ENCODE data around the gene MEIS1.
"Not testable (repeated sequence)": the region's sequence is repeated elsewhere in the genome, so short reads cannot be mapped to it uniquely, and the experiment has no call there.

MEIS1 gene

DNA sequence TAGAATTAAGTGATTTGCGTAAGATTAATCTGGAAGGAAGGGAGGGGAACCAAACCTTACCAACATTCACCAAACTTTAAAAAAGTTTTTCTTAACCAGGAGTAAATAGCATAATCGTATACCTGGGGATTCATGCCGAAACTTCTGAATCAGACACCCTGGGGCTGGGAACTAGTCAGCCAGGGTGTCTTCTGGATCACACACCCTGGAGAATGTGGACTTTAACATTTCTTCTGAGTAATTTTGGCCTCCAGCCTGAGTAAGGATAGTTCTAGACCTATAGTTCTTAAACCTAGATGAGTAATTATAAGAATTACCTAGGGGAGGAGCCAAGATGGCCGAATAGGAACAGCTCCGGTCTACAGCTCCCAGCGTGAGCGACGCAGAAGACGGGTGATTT is 44.1 kb upstream of the MEIS1 start:
- Histone ChIP-seq H3K9ac (ENCODE audit: low read length) (no peak overlapping the region), H3K4me2 (ENCODE audit: low read length) (no peak overlapping the region)

DNA sequence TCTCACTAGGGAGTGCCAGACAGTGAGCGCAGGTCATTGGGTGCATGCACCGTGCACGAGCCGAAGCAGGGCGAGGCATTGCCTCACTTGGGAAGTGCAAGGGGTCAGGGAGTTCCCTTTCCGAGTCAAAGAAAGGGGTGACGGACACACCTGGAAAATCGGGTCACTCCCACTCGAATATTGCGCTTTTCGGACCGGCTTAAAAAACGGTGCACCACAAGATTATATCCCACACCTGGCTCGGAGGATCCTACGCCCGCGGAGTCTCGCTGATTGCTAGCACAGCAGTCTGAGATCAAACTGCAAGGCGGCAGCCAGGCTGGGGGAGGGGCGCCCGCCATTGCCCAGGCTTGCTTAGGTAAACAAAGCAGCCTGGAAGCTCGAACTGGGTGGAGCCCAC is 43.7 kb upstream of the MEIS1 start:
- H3K4me2 ChIP-seq (ENCODE audit: low read length); H3K79me2 ChIP-seq (ENCODE audit: low read length); H3K27ac ChIP-seq (ENCODE audit: low read length); H3K27me3 ChIP-seq (ENCODE audit: low read depth, low read length); H3K9ac ChIP-seq (ENCODE audit: low read length); H2AFZ ChIP-seq (ENCODE audit: low read depth, low read length); H3K4me3 ChIP-seq (ENCODE audit: low read length); H4K20me1 ChIP-seq (ENCODE audit: insufficient read depth, low read length); H3K9me3 ChIP-seq (ENCODE audit: insufficient read depth, low read length); H3K36me3 ChIP-seq (replicated peaks; ENCODE audit: low read depth, low read length): not testable (repeated sequence)
- H3K4me1 ChIP-seq (ENCODE audit: low read length), result peaks cover 19% of the 10 kb centered on the region

More for the DNA sequence above, 44.1 kb upstream of the MEIS1 start:
- H3K27me3 ChIP-seq (ENCODE audit: low read depth, low read length), result 0 out of 2 replicates have a peak, but pooled peaks cover 3% of the 10 kb centered on the region
- no peaks in the 10 kb centered on the region for H4K20me1 ChIP-seq (ENCODE audit: insufficient read depth, low read length)
- no peak overlapping the region for H2AFZ ChIP-seq (ENCODE audit: low read depth, low read length)
- H3K36me3 ChIP-seq (replicated peaks; ENCODE audit: low read depth, low read length), result no peaks in the 10 kb centered on the region
- no peak overlapping the region for H3K27ac ChIP-seq (ENCODE audit: low read length)
- H3K4me1 ChIP-seq (ENCODE audit: low read length), result peaks cover 19% of the 10 kb centered on the region
- no peak for TF ChIP-seq EZH2phosphoT487 (IDR thresholded peaks at IDR 0.05; ENCODE audit: low read depth)
- TF ChIP-seq, protein P1, sequence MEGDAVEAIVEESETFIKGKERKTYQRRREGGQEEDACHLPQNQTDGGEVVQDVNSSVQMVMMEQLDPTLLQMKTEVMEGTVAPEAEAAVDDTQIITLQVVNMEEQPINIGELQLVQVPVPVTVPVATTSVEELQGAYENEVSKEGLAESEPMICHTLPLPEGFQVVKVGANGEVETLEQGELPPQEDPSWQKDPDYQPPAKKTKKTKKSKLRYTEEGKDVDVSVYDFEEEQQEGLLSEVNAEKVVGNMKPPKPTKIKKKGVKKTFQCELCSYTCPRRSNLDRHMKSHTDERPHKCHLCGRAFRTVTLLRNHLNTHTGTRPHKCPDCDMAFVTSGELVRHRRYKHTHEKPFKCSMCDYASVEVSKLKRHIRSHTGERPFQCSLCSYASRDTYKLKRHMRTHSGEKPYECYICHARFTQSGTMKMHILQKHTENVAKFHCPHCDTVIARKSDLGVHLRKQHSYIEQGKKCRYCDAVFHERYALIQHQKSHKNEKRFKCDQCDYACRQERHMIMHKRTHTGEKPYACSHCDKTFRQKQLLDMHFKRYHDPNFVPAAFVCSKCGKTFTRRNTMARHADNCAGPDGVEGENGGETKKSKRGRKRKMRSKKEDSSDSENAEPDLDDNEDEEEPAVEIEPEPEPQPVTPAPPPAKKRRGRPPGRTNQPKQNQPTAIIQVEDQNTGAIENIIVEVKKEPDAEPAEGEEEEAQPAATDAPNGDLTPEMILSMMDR (IDR thresholded peaks at IDR 0.05; ENCODE audit: low read depth, low read length), result no peak
- no peaks in the 10 kb centered on the region for H3K9me3 ChIP-seq (ENCODE audit: insufficient read depth, low read length)
- H3K4me3 ChIP-seq (ENCODE audit: low read length), result no peak overlapping the region
- no peaks in the 10 kb centered on the region for H3K79me2 ChIP-seq (ENCODE audit: low read length)

GRCh38 chr2:66405473-66405872 is 29.5 kb upstream of the MEIS1 start:
- H3K79me2 ChIP-seq (ENCODE audit: low read length), result no peaks in the 10 kb centered on the region
- no peak overlapping the region for H3K4me3 ChIP-seq (ENCODE audit: low read length)
- H3K27me3 ChIP-seq (ENCODE audit: low read depth, low read length), result no peaks in the 10 kb centered on the region
- no peaks in the 10 kb centered on the region for H3K4me1 ChIP-seq (ENCODE audit: low read length)
- H4K20me1 ChIP-seq (ENCODE audit: insufficient read depth, low read length), result no peaks in the 10 kb centered on the region
- no peak overlapping the region for H3K9ac ChIP-seq (ENCODE audit: low read length)
- H3K9me3 ChIP-seq (ENCODE audit: insufficient read depth, low read length), result peaks cover under 1% of the 10 kb centered on the region; the same call in 1 of the 2 replicates
- H3K4me2 ChIP-seq (ENCODE audit: low read length), result no peak overlapping the region
- H3K27ac ChIP-seq (ENCODE audit: low read length), result no peak overlapping the region
- H2AFZ ChIP-seq (ENCODE audit: low read depth, low read length), result no peak overlapping the region
- no peaks in the 10 kb centered on the region for H3K36me3 ChIP-seq (replicated peaks; ENCODE audit: low read depth, low read length)
- TF ChIP-seq EZH2phosphoT487 (IDR thresholded peaks at IDR 0.05; ENCODE audit: low read depth), result no peak
- TF ChIP-seq, protein P1 (IDR thresholded peaks at IDR 0.05; ENCODE audit: low read depth, low read length), result no peak

GRCh38 chr2:66408905-66409304 is 26.0 kb upstream of the MEIS1 start:
- no peak overlapping the region for H2AFZ ChIP-seq (ENCODE audit: low read depth, low read length)
- H4K20me1 ChIP-seq (ENCODE audit: insufficient read depth, low read length), result no peaks in the 10 kb centered on the region
- no peak overlapping the region for H3K27ac ChIP-seq (ENCODE audit: low read length)
- no peaks in the 10 kb centered on the region for H3K79me2 ChIP-seq (ENCODE audit: low read length)
- H3K4me2 ChIP-seq (ENCODE audit: low read length), result no peak overlapping the region
- no peaks in the 10 kb centered on the region for H3K27me3 ChIP-seq (ENCODE audit: low read depth, low read length)
- no peak for TF ChIP-seq EZH2phosphoT487 (IDR thresholded peaks at IDR 0.05; ENCODE audit: low read depth)
- TF ChIP-seq, protein P1 (IDR thresholded peaks at IDR 0.05; ENCODE audit: low read depth, low read length), result no peak
- no peaks in the 10 kb centered on the region for H3K9me3 ChIP-seq (ENCODE audit: insufficient read depth, low read length)
- H3K36me3 ChIP-seq (replicated peaks; ENCODE audit: low read depth, low read length), result no peaks in the 10 kb centered on the region
- H3K4me3 ChIP-seq (ENCODE audit: low read length), result no peak overlapping the region
- H3K9ac ChIP-seq (ENCODE audit: low read length), result no peak overlapping the region
- H3K4me1 ChIP-seq (ENCODE audit: low read length), result no peaks in the 10 kb centered on the region

DNA sequence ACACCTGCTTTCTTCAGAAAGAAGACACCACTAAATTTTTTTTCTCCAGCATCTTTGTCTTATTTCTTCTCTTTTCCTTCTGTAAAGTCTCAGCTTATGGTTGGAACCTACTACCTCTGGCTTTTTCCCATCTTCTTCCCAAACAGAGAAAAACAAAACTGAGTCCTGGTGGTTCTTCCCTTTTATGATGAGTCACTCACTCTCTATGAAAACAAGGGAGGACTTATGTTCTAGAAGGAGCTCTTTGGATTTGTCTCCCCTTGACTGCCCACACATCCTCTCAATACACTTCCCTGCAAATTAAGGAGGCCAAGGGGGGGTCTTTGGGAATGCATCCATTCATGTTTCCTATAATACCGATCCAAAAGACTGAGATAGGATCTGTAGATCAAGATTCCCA is 22.1 kb upstream of the MEIS1 start:
- H3K9ac ChIP-seq (ENCODE audit: low read length), result no peak overlapping the region
- H3K4me2 ChIP-seq (ENCODE audit: low read length), result no peak overlapping the region
- no peaks in the 10 kb centered on the region for H4K20me1 ChIP-seq (ENCODE audit: insufficient read depth, low read length)
- H2AFZ ChIP-seq (ENCODE audit: low read depth, low read length), result no peak overlapping the region
- H3K27ac ChIP-seq (ENCODE audit: low read length), result no peak overlapping the region
- H3K9me3 ChIP-seq (ENCODE audit: insufficient read depth, low read length), result no peaks in the 10 kb centered on the region
- no peaks in the 10 kb centered on the region for H3K79me2 ChIP-seq (ENCODE audit: low read length)
- no peak overlapping the region for H3K4me3 ChIP-seq (ENCODE audit: low read length)
- H3K4me1 ChIP-seq (ENCODE audit: low read length), result no peaks in the 10 kb centered on the region
- TF ChIP-seq EZH2phosphoT487 (IDR thresholded peaks at IDR 0.05; ENCODE audit: low read depth), result no peak
- TF ChIP-seq, protein P1 (IDR thresholded peaks at IDR 0.05; ENCODE audit: low read depth, low read length), result no peak
- H3K27me3 ChIP-seq (ENCODE audit: low read depth, low read length), result no peaks in the 10 kb centered on the region
- H3K36me3 ChIP-seq (replicated peaks; ENCODE audit: low read depth, low read length), result no peaks in the 10 kb centered on the region

Data from OCI-LY3 (cell line).